ENCODE results near the gene CFAP58. TPM values are rescaled to one million over a fixed set of nuclear protein-coding genes. Genes with fewer than 3 reads are reported as not detected.
A peak's percentile ranks its signal among the peaks of the same experiment; 100 is the strongest.

The CFAP58 gene
- total RNA-seq, 1 donor from 2014 or later, result 0.67 TPM

DNA sequence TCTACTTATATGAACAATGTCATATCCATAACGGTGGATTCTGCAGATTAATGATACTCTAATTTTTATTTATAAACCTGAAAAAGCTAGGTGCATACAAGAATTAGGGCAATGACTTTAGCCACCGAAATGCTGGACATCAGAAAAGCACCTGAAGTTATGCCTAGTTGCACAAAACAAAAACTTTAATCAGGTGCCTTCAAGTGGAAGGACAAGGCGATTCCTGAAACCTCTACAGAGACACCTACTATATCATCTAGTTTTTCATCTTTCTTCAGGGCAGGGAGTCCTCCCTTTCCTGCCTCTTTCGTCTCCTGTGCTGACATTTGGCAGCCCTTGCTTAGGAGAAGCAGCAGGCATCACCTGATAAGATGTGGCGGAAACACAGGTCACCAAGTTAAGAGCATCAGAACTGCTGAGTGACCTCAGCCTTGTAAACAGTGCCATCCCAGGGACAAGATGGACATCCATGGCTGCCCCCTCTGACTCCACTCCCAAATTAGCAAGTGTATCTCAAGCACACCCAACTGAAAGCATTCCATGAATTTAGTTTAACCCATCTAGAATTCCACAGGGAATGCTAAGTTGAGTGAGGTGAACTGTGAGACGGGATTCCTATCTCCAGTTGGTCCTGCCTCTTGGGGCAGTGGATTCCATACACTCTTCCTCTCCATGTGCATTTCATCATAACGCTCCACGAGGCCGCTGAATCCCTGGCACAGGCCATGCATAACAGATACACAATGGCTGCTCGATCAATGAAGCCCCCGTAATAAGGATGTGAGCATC, 21.2 kb upstream of the CFAP58 start:
- no peak for ATAC-seq

DNA sequence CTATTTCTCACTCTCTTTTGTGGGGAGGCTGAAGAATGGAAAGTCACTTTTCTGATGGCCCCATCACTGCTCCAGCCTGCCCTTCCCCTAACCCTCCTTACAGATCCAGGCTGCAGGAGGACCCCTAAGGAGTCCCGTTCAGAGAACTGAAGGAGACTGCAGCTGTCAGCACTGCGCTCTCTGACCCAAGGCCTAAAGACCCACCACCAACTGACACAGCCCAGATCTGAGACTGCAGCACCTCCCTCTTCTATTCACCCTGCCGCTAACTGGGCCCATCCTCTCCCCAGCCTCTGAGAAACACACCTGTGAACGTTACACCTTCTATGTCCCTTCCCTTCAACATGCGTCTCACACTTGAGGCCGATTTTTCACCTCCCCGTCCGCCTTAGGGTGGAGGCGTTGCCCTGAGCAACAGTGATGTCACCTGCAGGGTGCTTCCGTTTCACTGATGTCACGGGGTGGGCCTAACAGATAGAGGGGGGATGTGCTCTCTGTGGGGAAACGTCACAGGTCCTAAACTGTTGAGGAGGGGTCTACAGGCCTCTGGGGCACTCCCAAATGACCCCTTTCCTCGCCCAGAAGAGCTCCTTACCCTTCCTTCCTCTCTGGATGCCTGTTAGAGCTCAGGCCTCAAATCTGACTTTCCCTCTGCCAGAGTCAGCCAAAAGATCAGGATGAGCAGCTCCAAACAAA, 20.5 kb upstream of the CFAP58 start:
- ATAC-seq (no peak), DNase-seq (ENCODE audit: low spot score) (no peak)
- intact Hi-C loops (cut with DNase I), result no loop called here

More for the DNA sequence above, 21.2 kb upstream of the CFAP58 start:
- no peak for DNase-seq (ENCODE audit: low spot score)
- intact Hi-C loops (cut with DNase I), result no loop called here

DNA sequence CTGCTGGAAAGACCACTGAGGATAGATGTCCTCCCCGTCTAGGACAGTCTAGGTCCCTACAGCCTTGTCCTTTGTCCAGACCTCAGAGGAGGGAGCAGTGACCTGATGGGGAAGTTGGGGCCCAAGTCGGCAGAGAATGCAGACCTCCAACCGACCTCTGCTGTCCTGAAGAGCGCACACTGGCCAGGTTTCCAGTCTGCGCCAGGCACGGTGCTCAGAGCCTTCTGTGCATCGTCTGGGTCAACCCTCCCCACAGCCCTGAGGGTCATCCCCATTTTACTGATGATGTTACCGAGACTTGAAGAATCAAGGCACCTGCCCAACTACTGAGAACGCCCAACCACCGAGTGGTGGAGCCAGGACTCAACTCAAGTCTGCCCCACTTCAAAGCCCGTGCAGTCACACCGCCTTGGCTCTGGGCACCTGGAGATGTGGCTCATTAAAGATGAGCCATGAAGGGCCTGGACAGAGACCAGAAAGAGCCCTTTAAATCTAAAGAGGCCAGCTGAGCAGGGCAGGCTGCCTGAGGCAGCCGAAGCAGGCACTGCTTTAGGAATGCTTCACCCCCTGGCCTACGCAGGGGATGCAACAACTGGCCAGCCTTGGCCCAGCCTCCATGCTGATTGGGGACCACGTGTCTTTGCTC, 19.8 kb upstream of the CFAP58 start:
- intact Hi-C loops (cut with DNase I), result no loop called here
- ATAC-seq, result no peak
- DNase-seq (ENCODE audit: low spot score), result no peak

DNA sequence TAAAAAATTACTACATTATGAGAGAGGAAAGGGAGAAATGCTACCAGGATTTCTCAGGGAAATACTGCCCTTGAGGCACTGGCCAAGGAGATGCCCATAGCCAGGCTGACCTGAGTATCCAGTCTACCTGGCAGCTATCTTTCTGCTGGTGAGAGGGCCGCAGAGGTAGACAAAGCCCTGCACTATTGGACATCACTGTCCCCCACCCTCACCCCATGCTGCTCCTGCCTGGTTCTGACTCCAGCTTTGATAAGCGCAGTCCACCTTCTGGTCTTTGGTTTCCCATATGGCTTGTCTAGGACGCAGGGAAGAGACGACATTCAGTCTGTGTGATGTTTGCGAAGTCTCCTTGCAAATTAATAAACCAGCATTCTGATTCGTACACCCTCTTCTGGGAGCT, 19.1 kb upstream of the CFAP58 start:
- ATAC-seq, result no peak
- intact Hi-C loops (cut with DNase I), result no loop called here
- DNase-seq (ENCODE audit: low spot score), result no peak

DNA sequence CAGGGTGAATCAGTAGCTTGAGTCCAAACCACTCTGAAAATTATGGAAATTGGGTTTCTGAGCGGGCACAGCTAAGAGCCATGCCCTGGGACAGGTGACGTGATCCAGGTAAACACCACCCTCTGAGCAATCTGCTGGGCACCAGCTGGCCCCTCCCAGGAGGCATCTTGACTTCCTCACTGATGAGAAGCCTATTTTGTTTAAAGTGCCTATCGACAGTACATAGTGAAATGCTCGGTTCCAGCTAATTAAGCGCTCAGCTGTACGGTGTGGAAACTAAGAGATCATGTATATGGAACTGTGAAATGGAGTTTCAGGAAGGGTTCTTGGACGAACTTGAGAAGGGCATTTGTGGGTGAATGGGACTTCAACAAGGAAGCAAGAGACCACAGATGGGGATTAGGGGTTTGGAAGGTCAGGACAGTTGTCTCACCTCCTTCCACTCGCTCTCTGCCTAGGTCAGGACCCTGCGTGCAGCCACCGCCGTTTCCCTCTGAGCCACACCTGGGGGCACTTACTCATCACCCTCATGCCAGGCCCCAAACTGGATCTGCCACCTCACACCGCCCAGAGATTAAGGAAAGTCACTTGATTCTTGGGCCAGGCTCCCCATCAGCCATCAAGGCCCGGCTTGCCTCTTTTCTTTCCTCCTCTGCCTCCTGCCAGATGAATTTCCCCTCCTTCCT, 18.5 kb upstream of the CFAP58 start:
- intact Hi-C loops (cut with DNase I), result no loop called here
- no peak for ATAC-seq
- DNase-seq (ENCODE audit: low spot score), result no peak

DNA sequence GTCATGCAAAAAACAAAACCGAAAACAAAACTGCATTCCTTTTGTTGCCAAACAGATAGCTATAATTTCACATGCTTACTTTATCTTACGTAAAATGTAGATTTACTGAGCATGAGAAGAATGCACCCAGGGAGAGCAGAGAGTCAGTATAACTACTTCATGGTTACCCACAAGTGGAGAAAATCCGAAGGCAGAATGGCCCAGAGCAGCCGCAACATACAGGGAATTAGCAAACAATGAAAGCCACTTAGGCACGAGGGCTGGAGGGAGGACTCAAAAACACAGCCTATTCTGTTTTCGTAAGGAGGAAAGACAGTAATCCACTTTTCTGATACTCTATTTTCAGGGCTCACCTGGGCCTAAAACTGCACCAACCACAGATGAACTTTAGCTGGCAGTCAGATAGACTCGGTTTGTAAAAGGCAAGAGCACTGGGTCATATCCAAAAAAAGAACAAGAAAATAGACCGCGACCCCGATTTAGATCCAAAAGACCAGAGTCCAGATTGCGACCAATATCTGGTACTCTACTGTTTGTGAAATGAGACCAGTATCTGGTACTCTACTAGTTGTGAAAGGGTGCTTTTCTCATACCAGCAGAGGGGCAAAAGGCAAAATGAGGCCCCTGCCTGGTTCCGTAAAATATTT, 16.7 kb upstream of the CFAP58 start:
- no peak for ATAC-seq
- intact Hi-C loops (cut with DNase I), result no loop called here
- DNase-seq (ENCODE audit: low spot score), result no peak

DNA sequence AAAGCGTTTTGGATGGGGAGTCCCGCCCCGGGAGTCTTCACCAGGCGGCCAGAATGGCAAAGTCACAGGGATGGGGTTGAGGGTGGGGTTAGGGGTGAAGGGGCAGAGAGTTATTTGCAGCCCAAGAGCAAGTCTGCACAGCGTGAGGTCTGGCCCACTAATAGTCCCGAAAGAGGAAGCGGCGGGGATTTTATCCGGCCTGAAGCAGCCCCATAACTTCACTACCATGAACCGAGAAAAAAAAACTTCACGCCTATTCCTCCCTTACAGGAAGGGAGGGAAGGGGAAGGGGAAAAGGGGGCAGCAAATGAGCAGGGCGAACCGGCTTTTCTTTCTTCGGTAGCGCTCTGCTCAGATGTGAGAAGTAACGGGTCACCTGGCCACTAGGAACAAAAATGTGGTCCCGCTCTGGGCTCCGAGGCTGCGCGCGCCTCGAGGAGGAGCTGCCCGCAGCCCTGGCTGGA, 16.1 kb upstream of the CFAP58 start:
- DNase-seq (ENCODE audit: low spot score) (no peak), ATAC-seq (peak; percentile 49)
- intact Hi-C loops (cut with DNase I), result no loop called here

DNA sequence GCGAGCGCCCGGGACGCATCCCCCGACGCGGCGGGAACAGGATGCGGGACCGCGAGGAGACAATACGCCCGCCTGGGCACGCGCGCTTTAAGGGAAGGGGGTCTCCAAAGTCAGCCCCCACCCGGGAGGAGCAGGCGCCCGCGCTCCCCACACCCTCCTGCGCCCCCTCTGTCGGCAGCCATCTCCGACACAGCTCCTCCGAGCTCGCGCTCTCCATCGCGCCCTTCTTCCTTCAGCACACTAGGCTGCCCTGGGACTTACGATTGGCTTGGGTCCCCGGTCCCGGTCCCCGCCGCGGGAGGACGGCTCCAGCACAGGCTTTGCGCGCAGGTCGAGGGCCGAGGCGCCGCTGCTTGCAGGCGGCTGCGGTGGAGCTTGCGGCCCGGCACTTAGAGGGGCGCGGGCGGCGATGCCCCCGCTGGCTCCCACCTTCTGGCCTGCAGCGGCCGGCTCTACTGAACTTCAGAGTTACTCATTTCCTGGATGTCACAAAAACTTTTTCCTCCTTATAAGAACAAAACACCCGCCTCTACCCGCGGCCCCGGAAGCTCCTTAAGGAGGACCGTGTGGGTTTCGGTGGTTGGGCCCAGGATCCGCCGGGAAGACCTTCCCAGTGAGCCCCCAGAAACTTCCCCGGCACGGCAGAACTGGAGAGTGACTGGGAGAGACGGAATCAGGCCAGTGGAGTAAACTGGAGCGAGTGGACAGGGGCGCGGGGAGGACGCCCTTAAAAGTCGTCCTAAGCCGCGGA, 15.5 kb upstream of the CFAP58 start, which contains the start of gene ITPRIP:
Gene ITPRIP, minus strand, starts transcription at position 481 of the 751 bp plus-strand sequence. CDS start 22,414 bp downstream, outside the sequence.
- ATAC-seq, result peak; percentile 86
- peak; percentile 85 for DNase-seq (ENCODE audit: low spot score)
- intact Hi-C loops (cut with DNase I), result no loop called here

DNA sequence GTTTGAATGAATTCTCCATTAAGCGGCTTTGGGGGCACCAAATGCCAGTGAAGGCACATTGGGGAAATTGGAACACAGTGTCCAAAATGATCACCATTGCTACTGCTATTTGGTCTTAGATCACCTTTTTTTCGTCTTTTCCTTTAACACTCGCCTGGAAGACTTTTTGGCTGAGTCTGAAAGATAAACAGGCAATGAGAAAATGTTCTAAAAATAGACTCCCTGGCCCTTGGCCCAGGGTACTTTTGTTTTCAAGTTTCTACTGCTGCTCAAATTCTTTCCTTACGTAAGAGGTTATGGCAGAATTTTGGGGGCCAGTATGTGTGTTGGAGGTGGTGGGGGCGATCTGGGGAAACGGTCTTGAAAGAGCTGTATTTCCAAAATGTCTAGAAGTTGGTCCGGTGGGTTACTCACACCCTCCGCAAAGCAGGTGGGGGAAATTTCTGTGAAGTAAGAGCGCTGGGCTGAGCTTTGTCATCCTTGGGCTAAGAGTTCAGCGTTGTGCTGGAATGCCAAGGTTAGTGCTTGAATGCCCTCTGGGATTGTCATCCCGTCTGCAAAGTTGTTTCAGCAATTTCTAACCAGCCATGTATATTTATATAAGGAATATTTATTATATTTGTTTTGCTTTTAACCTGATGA, 14.0 kb upstream of the CFAP58 start:
- DNase-seq (ENCODE audit: low spot score) (no peak), ATAC-seq (peak; percentile 68)
- intact Hi-C loops (cut with DNase I), result no loop called here

DNA sequence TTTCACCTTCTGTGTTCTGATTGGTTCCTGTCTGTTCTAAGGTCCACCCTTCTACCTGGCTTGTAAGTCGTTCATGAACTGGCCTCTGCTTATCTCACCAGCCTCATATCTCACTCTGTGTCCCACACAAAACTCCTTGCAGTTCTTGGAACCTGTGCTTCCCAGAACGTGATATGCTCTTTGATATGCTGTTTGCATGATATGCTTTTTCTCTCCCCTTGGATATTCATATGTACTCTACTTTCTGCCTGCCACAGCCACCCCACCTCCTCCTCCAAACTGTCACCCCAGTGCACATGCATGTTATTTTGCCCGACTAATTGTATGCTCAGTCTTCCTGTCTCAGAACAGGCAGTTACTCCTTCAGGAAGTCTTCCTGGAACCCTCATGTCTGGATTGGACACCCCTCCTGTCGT, 13.5 kb upstream of the CFAP58 start:
- ATAC-seq (no peak), DNase-seq (ENCODE audit: low spot score) (no peak)
- intact Hi-C loops (cut with DNase I), result no loop called here

DNA sequence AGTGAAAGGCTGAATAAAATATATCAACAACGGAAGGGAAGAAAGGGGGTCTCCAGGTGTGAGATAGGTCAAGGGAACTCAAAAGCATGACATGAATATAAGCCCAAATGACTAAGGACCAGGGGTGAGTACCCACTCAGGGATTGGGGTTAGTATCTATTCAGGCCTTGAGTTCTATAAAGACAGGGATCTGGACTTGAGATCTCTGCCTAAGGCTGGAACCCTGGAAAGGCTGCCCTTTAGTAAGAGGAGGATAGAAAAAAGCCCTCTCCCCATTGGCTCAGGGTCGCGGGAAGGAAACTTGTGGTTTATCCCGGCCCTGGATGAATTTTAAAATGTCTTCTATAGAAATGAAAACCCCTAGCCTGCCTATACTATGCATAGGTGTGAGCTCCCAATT, 13.0 kb upstream of the CFAP58 start:
- DNase-seq (ENCODE audit: low spot score), result no peak
- intact Hi-C loops (cut with DNase I), result no loop called here
- no peak for ATAC-seq

DNA sequence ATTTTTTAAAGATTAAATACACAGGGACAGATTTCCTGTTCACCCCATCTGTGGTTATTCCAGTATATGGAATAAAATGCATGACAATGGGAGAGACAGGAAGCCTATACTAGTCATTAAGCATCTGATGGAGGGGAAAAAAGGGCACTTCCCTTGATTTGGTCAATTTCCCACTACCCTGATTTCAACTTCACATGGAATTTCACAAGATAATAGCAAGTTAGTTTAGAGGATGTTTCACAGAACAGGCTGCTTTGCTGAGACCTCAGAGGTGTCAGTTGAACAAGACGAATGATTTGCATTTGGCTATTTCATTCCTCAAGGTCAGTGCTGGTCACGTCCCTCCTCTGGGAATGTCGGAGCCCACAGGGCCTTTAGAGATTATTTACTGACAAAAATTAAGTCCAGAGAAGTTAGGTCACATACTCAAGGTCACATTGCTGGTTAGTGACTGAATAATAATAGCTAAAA, 10.7 kb upstream of the CFAP58 start:
- intact Hi-C loops (cut with DNase I), result no loop called here
- ATAC-seq (no peak), DNase-seq (ENCODE audit: low spot score) (no peak)

DNA sequence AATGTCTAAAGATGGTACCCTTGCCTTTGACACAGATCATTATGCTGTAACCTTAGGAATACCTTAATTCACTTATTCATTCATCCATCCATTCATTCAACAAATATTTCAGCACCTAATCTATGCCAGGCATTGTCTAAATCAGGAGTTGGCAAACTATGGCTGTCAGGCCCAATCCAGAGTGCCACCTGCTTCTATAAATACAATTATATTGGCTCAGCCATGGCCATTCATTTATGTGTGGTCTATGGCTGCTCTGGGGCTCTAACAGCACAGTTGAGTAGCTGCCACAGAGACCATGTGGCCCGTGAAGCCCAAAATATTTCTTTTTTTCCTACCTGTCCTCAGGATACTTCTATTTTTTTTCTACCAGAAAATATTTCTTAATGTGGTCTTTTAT, 9.4 kb upstream of the CFAP58 start:
- no peak for DNase-seq (ENCODE audit: low spot score)
- ATAC-seq, result no peak
- intact Hi-C loops (cut with DNase I), result no loop called here

DNA sequence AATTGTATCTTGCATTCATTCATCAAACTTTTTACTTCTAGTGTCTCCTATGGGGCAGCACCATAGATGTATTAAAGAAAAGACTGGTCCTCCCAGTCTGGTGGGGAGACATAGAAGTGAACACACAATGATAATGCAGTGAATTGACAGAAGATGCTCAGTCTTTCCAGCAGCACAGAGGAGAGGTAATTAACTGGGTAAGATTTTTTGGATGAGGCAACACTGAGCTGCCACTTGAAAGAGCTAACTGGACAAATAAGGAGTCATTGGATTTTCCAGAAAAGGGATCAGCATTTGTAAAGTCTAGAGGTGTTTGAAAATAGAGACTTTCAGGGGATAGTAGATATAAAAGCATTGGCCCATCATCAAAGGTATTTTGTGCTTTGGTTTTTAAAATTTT, 8.1 kb upstream of the CFAP58 start:
- DNase-seq (ENCODE audit: low spot score) (no peak), ATAC-seq (no peak)
- intact Hi-C loops (cut with DNase I), result loop anchor here (5.0 kb wide), 1 partner anchor 43 kb away; no protein-coding TSS in a partner anchor

DNA sequence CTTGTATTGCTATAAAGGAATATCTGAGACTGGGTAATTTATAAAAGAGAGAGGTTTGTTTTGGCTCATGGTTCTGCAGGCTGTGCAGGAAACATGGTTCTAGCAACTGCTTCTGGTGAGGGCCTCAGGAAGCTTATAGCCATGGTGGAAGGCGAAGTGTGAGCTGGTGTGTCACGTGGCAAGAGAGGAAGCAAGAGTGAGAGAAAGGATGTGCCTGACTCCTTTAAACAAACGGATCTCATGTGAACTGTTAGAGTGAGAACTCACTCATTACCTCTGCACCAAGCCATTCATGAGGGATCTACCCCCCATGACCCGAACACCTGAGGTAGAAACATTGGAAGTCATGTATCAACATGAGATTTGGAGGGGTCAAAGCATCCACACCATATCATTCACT, 7.7 kb upstream of the CFAP58 start:
- DNase-seq (ENCODE audit: low spot score), result no peak
- ATAC-seq, result no peak
- intact Hi-C loops (cut with DNase I), result loop anchor here (5.0 kb wide), 1 partner anchor 44 kb away; no protein-coding TSS in a partner anchor

DNA sequence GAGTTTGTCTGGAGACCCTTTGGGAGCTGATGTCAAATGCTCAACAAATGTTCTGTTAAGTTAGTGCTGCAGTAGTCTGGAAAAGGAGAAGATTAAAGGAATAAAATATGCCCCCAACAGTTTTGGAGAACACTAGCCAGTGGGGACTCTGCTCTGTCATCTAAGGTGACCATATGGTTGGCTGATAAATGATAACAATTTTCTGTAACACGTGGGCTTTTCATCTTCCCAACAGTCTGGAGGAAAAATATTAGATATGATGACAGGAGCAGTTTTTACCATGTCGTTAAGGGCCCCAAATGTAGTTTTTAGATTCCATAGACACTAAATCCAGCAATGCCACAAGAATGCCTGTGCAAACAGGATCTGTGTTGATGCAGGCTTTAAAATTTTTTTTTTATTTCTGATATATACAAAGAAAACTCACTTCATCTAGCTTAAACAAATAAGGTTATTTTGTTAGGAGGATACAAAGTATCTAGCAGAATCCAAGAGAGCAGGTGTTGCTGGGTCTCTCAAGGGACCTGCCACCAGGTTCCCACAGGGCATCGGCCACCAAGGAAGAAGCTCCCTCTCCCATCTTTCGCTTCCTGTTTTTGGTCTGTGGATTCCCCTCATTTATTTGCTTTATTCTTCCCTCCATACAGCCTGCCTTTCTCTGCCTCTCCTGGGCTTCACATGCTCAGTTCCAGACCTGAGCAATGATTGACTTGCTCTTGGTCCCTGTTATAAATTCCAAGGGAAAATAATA, 6.2 kb upstream of the CFAP58 start:
- no peak for DNase-seq (ENCODE audit: low spot score)
- ATAC-seq, result no peak
- intact Hi-C loops (cut with DNase I), result loop anchor here (5.0 kb wide), 1 partner anchor 45 kb away; no protein-coding TSS in a partner anchor

DNA sequence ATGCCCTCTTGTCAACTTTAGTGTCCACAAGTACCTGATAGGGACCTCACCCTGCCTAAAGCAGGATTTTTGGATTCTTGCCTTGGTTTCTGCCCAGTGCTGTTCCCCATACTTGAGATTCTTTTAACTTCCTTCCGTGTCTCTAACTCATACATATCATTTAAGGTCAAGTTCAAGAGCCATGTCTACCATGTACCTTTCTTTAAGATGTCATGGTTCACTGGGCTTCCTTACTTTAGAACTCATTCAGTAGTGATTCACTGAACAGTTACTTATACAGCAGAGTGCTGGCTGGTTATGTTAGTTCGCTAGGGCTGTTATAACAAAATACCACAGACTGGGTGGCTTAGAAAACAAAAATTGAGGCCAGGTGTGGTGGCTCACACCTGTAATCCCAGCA, 5.0 kb upstream of the CFAP58 start:
- ATAC-seq (no peak), DNase-seq (ENCODE audit: low spot score) (no peak)
- intact Hi-C loops (cut with DNase I), result loop anchor here (5.0 kb wide), 1 partner anchor 46 kb away; no protein-coding TSS in a partner anchor
